SW 1271 (cell line): ENCODE data around the gene LRMDA.

Source experiments
- DNase-seq, 2 experiments: peaks; one replicate each; lab custom pipeline; 2025; lab: John Stamatoyannopoulos, UW

LRMDA gene

DNA sequence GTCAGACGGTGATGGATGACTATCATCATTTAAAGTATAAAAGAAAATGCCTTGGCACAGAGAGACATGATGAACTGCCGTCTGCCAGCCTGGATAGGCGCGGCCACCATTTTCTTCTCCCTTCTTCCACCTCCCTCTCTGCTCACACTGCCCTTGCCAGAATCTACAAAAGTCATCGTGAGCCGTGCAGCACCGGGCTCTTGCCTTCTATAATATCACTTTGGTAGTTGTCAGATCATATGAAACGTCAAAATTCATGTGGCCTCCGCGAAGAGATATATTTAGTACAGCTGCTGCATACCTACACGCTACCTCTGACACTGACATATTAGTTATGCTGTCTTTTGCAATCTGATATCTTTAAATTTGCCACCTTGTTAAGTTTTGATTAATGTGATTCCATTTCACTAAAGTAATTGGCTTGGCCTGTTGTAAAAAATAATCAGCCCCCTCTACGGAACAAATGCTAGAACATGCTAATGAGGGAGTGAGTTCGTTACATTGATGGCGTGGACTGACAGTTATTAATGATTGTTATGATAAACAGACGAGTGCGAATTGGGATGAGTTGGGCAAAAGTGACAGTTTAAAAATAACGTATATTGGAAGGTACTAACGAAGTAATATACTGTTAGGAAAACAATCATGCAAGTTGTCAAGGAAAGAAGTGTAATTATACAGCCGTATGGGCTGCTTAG is 214.9 kb downstream of the LRMDA start:
- no peak for DNase-seq

DNA sequence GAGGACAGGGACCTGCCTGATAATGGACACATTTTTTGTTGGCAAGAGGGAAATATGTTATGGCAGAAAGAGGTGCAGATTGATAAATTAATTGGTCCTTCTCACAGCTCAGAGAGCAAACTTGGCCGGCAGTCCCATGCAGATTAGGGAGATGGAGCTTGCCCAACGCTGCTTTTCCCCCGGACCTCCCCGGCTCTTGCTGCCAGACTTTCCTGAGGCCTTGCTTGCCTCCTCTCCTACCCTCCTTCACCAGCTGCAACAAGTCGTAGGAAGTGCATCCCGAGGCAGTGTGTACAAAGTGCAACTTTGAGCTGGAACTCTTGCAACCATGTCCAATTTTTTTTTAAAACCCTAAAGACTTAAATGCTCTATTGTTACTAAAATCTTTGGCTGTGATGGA is 215.5 kb downstream of the LRMDA start:
- DNase-seq: no peak

DNA sequence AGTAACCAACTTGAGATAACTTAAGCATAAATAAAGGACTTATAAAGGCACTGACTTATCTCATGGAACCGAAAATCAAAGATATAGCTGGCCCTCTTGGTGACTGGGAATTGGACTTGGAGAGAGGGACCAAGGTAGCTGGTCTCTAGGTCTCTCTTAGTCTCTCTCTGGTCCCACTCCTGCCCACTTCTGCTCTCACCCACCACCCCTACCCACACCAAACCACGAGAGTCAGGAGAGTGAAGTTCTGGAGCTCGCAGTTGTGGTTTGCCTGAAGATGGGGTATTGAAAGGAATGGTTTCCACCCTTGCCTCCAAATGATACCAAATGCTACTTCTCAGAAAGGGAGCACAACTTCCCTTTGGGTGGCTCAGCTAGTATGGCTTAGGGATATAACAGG is 216.3 kb downstream of the LRMDA start:
- no peak for DNase-seq

DNA sequence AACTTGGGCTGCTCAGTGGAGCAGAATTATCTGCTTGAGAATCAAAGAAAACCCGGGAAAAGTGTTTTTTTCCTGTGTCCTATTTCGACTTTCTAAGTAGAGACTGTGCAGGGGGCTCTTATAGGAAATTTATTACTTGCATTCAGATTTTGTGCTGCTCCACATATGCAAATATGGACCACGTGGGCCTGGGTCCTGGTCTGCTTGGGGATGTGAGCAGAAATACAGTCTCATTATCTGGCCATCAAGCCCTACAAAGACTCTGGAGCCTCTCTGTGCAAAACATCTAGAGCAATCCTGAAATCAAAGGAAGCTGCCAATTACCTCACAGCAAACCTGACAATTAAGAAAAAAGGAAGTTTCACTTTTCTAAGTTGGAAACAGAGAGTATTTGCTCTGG is 216.9 kb downstream of the LRMDA start:
- DNase-seq: no peak

DNA sequence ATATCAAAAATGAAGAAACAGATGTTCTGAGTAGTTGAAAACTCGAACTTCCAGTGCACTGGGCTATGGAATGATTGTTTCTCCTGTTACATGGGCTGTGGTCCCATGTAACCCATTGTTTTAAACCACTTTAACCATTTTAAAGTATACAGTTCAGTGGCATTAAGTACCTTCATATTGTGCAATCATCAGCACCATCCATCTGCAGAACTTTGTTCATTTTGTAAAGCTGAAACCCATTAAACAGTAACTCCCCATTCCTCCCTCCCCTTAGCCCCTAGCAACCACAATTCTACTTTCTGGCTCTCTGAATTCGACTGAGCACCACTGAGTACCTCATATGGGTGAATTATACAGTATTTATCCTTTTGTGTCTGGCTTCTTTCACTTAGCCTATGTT is 217.4 kb downstream of the LRMDA start:
- DNase-seq: no peak

DNA sequence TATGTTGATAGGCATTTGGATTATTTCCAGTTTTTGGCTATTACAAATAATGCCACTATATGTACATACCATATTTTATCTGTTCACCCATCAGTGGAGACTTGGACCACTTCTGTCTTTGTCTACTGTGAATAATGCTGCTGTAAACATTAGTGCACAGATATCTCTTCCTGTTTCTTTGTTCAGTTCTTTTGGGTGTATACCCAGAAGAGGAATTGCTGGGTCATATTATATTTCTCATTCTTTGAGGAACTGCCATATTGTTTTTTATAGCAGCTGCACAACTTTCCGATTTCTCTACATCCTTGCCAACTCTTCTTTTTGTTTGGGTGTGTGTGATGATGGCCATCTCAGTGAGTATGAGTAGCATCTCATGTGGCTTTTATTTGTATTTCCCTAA is 218.0 kb downstream of the LRMDA start:
- no peak for DNase-seq

DNA sequence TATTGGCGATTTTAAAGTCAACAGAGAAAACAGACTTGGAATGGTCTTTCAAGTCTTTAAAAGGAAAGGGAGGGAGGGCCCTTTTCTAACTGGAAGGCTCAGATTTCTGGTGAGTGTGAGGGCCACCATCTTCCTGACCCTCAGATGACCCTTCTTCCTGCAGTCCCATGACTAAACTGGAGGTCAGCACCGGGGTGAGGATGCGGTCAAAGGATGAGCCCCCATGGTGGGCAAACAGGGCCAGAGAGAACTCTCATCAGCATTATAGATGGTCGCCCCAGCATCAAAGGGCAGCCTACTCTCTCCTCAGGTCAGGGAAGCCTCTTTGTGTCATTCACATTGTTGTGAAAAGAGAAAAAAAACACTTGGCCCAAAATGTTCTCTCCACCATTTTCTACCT is 219.2 kb downstream of the LRMDA start:
- no peak for DNase-seq

DNA sequence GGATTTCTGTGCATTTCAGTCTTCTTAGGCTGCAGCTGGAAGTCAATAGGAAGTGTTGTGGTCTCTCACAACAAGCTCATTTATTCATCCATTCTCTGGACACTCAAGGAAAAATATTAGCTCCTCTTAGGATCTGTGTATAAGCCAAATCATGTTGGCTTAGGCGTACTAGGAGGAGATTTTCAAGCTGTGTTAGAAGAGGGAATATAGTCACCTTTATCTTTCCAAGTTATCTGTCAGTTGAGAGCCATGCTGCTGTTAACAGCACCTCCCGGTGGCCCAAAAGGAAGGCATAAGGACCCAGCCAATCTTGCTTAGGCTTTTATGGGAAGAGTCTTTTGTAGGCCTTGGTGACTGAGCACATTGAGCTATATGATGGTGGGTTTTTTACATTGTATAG is 220.0 kb downstream of the LRMDA start:
- peak in 1 of 2 experiments; percentile 0 for DNase-seq

DNA sequence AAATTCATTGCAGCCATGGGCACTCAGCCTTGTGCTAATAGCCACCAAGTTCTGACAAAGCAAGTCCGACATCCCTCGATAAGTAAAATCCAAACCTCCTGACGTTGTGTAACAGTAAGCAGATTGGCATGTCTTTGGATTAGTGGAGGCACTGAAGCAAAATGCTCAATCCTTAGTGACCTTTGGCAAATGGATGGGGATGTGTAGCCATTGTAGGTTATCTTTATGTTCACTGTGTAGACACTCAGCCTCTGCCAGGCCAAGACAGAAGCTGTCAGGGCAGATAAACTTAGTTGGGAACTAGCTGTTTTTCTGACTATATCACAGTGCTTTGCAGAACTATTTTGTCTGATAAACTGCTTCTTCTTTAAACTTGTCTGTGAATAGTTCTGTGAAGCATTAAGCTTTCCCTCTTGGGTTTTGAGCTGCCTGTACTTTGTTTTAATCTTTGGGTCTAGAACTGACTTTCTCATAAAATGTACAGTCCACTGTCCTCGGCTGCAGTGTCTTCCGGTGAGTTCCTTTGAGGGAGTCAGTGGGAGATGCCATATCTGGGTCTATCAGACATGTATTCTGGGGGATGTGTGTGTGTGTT is 220.8 kb downstream of the LRMDA start:
- no peak for DNase-seq

DNA sequence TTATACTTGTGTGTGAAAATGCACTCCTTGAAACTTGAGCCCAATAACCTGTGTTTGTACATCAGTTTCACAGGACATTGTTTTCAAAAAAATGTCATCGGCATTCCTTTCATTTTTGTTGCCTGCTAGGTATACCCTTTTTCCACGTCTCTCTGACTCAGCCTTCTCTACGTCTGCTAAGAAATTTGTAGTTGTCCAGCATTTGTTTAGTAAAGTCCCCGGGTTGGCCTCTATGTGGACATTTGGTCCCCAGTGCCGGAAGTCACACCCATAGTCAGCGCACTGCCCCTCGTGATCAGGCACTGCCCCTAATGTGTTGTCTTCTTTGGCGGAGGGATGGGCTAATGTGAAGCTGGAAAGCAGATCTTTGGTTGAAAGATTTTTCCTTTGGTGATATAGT is 222.3 kb downstream of the LRMDA start:
- no peak for DNase-seq

DNA sequence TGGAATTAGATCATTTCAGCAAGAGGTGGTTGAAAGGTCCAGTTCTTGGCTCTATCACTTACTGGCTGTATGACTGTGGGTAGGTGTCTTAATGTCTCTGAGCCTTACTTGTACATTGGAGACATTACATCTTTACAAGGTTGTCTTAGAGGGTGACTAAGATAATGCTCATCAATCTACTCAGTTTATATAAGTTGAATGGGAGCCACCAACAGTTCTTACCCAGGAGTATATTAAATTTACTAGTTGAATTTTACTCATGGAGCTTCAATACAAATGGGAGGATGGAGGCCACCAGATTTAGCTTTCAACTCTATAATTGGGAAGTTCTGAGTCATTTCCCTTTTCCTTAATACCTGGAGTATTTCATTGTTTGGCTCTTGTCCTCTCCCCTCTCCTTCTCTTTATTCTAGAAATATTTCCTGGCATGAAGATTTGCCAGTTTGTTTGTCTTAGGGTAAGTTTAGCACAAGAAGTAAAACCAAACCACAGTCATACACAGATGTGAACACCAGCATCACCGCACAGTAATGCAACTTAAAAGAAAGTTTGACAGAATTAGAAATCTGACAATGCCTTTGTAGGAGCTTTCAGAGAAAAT is 222.8 kb downstream of the LRMDA start:
- DNase-seq: no peak

DNA sequence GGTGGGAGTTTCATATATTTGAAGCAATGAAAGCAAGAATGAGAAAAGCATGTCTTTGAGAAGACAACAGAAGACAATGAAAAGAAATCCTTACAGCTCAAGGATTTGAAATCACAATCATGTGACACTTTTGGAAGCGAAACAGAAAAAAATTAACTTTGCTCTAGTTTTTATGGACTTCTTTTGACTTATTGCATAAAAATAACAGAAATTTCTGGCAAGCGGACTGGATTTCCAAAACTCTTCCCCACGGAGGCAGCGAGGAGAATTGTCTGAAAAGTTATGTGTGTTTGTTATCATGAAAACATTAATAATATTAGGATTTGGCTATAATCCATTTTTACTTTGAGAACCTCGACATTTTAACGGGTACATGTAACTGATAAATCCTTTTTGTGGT is 223.3 kb downstream of the LRMDA start:
- DNase-seq: no peak

DNA sequence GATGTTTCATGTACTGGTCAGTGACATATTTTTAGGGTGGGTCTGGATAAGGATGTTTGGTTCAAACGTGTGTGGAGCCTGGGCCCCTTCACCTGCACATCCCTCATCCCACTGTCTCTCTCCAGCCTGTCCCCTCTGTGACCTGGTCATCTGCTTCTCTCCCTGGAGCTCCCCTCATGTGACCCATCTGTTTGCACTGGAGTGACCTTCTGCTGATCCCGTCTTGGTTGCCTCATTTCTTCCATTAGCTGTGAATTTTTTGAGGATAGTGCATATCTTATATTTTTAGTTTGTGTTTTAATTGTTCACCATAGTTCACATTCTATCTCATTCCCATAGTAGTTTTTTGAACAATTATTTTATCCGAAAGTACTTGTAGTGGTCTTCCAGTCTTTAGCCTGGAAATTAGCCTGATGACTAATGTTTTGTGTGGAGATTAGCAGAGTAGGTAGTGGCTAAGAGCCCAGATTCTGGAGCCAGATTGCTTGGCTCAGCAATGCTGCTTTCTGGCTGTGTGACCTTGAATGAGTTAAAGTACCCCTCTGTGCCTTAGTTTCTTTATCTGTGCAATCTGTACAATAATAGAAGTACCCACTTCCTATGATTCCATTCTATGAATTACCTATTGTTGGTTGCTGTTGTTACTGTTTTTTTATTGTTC is 224.5 kb downstream of the LRMDA start:
- DNase-seq: no peak

DNA sequence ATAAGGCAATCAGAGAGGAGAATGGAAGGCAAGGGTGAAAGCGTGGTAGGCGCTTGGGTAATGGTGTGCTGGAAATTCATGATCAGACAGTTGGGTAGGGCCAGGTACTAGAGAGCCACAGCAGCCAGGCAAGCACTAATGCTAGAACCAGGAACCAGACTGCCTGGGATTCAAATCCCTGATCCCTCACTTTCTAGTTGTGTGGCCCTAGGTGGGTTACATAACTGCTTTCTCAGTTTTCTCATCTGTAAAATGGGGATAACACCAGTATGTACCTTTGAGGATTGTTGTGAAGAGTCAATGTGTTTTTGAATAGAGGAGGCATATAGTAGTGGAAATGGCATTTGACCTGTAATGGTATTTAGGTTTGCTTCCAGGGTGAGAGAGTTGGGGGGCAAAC is 225.9 kb downstream of the LRMDA start:
- DNase-seq: no peak

DNA sequence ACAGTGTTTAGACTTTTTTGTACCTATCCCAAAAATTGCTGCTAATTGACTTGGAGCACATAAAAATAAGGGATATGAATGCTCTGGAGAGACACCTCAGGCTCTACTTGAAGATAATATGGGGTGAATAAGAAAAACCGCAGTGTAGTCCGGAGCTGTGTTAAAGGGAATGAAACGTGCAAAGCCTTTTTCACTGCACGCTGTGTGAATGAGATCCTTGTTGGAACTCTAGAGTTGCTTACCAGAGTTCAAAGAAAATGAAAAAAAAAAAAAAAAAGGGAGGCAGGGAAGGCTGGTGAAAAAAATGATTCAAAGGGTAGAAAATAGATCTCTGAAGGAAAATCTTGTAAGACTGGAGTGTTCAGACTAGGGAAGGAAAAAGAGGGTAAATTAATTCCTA is 226.6 kb downstream of the LRMDA start:
- no peak for DNase-seq

DNA sequence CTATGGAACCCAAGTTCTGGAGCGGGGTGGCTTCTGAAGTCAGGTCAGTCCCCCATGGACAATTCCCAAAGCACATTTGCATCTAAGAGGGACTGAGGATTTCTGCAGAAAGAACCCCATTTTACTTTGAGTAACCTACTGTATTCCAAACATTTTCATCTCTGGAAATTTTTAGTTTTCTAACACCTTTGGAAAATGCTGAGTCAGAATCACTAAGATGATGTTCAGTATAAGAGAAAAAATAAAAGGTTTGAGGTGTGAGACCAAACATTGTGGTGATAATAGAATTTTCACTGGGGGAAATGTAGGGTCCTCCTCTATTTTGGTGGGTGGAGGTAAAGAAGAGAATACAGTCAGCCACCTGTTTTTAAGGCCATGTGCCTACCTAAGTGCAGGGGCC is 227.1 kb downstream of the LRMDA start:
- no peak for DNase-seq

DNA sequence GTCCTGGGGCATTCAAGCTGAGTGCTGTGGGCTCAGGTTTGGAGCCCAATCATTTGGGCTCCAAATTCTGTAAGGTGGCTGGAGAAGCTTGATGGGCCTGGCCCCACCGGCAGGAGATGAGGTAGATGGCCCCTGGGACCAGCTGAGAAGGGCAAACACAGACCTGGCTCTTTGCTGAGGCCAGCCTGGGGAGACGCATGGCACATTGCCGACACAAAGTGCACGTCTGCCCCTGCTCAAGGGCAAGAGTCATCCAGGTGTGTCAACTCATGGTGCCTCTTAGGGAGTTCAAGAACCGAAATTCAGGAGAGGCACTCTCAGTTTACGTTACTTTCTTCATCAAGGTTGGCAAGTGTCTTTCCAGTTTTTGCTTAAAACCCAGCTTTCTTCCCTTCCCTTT is 227.5 kb downstream of the LRMDA start:
- DNase-seq: no peak

DNA sequence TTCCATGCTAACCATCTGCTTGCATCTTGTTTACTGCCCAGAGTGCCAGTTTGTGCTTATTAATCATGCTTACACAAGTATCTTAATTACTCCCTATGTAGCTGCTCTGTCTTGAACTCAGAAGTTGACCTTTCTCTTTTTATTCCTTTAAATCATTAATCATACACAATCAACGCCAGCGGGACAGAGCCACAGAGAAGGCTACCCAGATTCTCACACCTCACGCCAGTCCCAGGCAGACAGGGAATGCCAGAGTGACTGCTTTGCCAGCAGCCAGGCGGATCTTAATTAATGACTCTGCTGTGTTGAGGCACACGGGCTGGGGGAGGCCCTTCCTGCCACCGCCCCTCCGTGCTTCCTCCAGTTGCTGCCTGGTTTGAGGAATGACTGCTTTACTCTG is 229.4 kb downstream of the LRMDA start:
- no peak for DNase-seq

DNA sequence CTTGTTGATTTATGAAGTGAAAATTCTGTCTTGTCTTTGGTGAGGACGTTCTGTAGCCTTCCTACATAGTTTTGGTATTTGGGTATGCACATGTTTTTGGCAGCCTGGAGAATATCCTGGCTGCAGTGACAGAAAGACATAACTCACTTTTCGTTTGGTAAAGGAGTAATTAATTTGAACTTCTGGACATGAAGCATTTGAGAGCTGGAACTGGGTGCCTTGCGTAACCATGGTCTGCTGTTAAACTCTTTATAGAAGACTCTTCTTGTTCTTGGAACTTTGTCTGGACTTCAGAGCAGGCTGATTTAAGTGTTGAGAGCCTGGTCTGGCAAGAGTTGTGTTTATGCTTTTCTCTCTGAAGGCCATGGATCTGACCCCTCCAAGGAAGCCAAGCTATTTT is 231.3 kb downstream of the LRMDA start:
- DNase-seq: no peak

DNA sequence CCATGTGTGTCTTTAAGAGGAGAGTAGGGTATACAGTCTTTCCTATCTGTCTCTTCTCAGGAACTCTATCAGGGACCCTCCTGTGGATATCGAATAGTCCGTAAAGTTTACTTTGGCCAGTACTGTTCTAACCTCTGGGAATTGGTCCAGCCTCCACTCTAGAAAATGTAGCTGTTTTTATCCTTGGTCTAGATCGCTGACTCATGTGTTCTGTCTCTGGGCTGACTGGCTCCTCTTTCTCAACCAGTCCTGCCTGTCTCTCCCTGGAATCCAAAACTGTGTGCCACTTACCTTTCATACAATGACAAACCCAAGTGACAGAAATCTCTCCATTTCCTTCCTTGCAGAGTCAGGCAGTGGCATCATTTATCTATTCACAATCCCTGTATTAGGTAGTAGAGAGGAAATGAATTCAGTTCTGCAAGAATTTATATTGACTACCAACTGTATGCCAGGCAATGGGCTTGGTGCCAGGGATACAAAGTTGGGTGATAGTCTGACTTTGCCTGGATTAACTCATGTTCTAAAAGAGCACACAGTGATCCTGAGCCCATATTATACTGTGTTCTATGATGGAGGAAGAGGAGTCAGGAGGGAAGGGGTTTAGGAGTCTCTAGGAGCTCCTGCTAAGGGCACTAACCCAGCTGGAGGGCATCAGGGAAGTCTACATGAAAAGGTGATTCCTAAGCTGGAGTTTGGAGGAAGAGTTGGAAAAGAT is 232.7 kb downstream of the LRMDA start:
- DNase-seq: no peak

DNA sequence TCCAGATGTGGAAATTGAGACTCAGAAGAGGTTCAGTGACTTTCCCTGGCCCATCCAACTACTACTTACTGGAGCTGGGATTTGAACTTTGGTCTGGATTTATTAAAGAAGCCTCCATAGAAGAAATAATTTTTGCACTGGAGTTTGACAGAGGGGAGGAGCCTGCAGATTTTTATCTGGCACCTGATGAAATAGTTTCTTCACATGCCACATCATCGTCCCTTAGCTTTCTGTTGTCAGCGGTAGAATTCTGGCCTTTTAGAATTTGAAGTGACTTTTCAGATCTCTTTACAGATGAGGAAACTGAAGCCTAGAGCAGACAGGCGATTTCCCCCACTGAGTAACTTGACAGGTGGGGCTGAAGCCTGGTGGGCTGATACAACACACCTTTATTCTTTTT is 233.5 kb downstream of the LRMDA start:
- no peak for DNase-seq

DNA sequence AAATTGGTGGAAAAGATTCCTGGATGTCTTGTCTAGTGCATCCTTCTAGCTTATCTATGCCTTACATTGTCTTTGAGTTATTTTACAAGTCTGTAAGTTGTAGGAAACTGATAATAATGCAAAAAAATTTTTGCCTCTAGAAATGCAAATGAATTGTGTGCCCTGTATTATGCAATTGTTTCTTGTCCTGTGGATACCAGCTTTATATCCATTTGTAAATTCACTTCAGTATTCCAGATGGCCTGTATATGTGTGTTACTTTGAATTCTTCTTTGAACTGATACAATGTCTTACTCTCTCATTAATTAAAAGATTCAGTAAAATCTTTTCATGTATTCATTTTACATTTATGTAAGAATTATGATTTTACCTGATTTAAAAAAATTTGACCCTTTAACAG is 234.3 kb downstream of the LRMDA start:
- no peak for DNase-seq
